Subcutaneous adipose tissue (tissue), 4 donors: ENCODE data around the gene FKBP1A. TPM values are rescaled to one million over a fixed set of nuclear protein-coding genes. Genes with fewer than 3 reads are reported as not detected.

Experiments
- total RNA-seq, 4 donors: library from RNA; depleted of rRNA; stranded (reverse); fragments of >200 nt; gene quantifications; one replicate each; pipeline ENCODE4 v1.1.0, GENCODE V29; 2016
- TF ChIP-seq, protein P1 (sequence below): fragments of 450-650 bp; IDR thresholded peaks from one replicate; pipeline ENCODE4 v1.5.1; 2016; ENCODE audit warnings: low read depth, mild to moderate bottlenecking, control low read depth, antibody characterized with exemption, moderate library complexity

Gene FKBP1A
- total RNA-seq, 4 donors from 2014 or later = 131 to 257 (median 165) TPM

DNA sequence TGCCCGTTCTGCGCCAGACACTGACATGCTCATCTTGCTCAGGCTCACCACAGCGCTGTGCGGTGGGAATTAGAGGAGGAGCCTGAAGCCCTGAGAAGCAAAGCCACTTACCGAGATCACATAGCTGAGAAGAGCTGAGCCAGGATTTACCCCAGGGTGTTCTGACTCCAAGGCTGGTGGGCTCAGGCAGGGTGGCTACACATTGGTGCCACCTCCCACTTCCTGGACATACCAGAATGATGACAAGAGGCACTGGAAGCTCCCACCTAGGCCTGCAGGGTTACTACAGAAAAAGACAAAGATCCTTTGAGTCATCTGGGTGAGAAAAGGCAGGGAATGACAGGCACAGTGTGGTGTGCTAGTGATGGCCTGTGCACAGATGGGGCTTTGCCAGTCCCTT, 24.4 kb upstream of the FKBP1A start:
- TF ChIP-seq, protein P1, sequence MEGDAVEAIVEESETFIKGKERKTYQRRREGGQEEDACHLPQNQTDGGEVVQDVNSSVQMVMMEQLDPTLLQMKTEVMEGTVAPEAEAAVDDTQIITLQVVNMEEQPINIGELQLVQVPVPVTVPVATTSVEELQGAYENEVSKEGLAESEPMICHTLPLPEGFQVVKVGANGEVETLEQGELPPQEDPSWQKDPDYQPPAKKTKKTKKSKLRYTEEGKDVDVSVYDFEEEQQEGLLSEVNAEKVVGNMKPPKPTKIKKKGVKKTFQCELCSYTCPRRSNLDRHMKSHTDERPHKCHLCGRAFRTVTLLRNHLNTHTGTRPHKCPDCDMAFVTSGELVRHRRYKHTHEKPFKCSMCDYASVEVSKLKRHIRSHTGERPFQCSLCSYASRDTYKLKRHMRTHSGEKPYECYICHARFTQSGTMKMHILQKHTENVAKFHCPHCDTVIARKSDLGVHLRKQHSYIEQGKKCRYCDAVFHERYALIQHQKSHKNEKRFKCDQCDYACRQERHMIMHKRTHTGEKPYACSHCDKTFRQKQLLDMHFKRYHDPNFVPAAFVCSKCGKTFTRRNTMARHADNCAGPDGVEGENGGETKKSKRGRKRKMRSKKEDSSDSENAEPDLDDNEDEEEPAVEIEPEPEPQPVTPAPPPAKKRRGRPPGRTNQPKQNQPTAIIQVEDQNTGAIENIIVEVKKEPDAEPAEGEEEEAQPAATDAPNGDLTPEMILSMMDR = no peak

DNA sequence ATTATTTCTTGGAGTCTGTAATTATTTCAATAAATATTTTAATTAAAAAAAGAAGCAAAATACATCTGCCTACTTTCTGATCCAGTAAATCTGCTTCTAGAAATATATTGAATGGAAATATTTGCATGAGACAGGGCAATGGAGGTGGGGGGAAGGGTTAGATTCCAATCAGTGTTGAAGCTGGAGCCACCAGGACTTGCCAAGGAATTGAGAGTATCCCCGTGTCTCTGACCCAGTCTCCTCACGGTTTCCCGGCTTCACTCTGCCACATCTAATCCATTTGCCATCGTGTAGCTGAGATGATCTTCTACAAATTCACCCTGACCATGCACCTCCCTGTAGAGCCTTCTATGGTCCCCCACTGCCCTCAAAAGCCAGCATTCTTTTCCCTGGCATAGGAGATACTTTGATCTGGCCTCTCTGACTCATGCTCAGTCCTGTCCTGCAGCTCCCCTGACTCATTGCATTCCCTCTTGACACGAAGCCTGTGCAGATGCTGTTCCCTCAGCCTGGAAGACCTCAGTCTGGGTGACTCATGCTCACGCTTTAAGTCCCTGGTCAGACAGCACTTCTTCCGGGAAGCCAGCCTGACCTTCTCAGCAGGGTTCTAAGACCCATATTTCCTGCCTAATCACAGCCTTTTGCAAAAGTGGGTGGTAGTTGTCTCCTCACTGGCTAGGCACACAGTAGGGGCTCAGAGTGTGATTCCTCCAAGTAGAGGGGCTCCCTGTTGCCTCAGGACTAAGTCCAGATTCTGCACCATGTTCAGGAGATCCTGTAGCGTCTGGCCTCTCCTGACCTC, 23.0 kb upstream of the FKBP1A start:
- TF ChIP-seq, protein P1 = no peak

DNA sequence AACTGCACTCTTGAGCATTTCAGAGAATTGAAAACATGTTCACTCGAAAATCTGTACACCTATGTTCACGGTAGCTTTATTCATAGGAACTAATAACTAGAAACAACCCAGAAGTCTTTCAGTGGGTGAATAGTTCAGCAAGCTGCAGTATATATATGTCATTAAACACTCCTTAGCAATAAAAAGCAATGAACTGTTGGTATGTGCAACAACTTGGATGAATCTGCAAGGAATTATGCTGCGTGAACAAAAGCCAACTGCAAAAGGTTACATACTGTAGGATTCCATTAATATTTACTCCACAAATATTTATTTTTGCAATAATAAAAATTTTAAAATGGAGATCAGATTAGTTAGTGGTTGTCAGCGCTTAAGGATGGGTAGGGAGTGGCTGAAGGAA, 22.1 kb upstream of the FKBP1A start:
- TF ChIP-seq, protein P1 = no peak

DNA sequence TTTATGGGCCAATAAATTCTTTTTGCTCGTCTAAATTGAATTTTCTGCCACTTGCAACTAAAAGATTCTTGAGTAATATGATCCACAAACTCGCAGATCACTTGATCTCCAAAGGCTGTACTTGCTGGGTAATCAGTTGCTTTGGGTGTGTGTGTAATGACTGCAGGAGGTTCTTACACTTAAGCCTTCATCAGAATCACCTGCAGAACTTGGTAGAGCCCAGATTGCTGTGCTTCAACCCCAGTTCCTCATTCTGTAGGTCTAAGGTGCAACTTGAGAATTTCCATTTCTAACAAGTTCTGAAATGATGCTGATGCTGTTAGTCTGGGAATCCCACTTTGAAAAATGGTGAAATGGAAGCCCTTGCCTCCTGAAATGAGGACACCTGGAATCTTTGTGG, 12.9 kb upstream of the FKBP1A start:
- TF ChIP-seq, protein P1 = no peak

DNA sequence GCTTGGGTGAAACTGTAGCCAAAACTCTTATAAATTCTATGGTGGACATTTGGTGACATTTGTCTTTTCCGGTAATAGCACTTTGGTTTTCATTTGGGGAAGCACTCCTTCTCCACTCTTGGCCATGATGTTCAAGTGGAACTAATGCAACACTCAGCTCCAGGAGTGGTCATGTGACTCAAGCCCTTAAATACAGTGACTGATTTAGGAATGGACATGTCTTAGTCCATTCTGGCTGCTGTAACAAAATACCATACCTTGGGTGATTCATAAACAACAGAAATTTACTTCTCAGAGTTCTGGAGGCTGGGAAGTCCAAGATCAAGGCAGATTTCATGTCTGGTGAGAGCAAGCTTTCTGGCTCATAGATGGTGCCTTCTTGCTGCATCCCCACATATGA, 10.8 kb upstream of the FKBP1A start:
- TF ChIP-seq, protein P1 = no peak

DNA sequence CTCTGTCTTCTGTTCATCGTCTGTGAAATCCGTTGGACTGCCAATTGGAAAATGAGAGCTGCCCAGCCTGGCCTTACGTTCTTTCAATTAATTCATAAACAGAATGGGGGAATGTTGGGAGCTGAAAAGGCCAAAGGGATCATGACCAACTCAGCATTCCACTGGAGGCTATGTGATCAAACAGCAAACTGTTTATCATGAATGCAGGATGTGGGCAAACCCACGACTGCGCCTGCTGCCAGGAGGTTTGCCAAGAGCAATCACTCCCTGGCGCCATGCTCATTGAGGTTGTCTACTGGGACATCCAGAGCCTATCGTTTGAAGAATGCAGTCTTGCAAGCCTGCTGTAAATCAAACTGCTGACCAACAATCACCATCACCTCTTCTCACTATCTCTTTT, 9.3 kb upstream of the FKBP1A start:
- TF ChIP-seq, protein P1 = no peak

DNA sequence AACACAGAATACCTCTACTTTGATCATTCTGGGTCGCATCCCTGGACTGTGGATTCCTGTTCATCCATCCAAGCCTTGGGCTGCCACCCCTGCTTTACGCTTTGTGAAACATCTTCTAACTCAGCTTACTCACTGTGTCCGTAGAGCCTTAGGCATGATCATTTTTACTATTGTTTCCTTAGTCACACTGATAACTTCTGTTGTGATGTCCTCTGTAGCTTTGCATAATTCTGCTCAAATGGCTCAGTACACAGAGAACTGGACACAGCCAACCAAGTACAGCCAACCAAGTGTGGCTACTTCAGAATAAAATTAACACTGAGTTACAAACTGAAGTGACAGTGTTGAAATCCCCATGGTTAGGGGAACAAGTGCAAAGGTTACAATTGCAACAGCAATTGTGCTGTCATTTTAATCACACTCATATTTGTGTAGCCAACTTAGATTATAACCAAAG, 8.6 kb upstream of the FKBP1A start:
- TF ChIP-seq, protein P1 = no peak
